DND-41 (cell line): Measurements from ENCODE around the gene ENPP1.

ENCODE experiments used
- EZH2 ChIP-seq: IDR thresholded peaks from 3 replicates; pipeline ENCODE4 v1.6.1; 2012; ENCODE audit warnings: borderline replicate concordance, low read depth, mild to moderate bottlenecking, moderate library complexity, low read length, inconsistent platforms; ENCODE audit not compliant: severe bottlenecking
- TF ChIP-seq, protein P1 (sequence below): IDR thresholded peaks from 2 replicates; pipeline ENCODE4 v1.5.1; 2012; ENCODE audit warnings: borderline replicate concordance, low read length, moderate library complexity, mild to moderate bottlenecking; ENCODE audit not compliant: poor library complexity, severe bottlenecking; ENCODE audit errors: extremely low read depth

DNA sequence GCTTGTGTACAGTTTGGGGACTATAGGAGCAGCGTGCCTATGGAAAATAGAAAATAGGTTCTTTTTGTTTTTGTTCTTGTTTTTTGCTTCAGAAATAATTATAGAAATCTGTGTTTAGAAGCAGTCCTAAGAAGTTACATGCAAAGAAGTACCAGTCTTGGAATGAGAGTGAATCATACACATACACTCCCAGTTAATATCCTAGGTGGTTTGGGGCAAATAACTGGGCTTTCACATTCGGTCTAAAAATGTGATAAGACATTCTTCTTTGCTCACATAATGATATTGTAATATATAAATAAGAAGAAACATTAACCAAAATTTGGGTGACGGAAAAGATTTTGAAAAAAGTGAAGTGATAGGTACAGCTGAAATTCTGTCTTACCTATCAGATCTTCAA lies 61.0 kb downstream of the ENPP1 start:
- no peak for TF ChIP-seq EZH2
- TF ChIP-seq, protein P1, sequence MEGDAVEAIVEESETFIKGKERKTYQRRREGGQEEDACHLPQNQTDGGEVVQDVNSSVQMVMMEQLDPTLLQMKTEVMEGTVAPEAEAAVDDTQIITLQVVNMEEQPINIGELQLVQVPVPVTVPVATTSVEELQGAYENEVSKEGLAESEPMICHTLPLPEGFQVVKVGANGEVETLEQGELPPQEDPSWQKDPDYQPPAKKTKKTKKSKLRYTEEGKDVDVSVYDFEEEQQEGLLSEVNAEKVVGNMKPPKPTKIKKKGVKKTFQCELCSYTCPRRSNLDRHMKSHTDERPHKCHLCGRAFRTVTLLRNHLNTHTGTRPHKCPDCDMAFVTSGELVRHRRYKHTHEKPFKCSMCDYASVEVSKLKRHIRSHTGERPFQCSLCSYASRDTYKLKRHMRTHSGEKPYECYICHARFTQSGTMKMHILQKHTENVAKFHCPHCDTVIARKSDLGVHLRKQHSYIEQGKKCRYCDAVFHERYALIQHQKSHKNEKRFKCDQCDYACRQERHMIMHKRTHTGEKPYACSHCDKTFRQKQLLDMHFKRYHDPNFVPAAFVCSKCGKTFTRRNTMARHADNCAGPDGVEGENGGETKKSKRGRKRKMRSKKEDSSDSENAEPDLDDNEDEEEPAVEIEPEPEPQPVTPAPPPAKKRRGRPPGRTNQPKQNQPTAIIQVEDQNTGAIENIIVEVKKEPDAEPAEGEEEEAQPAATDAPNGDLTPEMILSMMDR: no peak
